ENCODE data around the gene FLT3.

The FLT3 gene

GRCh38 chr13:27967736-27968315, 132.6 kb downstream of the FLT3 start:
- TF ChIP-seq CTCF (IDR thresholded peaks at IDR 0.05) = no peak
- Histone ChIP-seq H3K27me3 (peaks cover 100% of the 10 kb centered on the region), H3K4me3 (ENCODE audit: low read depth in 1 of 2, low read length in 1 of 2) (no peak overlapping the region), H3K4me1 (ENCODE audit: control insufficient read depth in 1 of 2, insufficient read depth in 1 of 2, low read depth in 1 of 2, low read length in 1 of 2) (peaks cover 2 to 4% of the 10 kb centered on the region in 2 experiments), H3K27ac (no peak overlapping the region), H3K36me3 (no peaks in the 10 kb centered on the region), H3K9me3 (no peaks in the 10 kb centered on the region)

GRCh38 chr13:27967203-27967735, 133.1 kb downstream of the FLT3 start:
- Histone ChIP-seq H3K27ac (no peak overlapping the region), H3K4me1 (ENCODE audit: control insufficient read depth in 1 of 2, insufficient read depth in 1 of 2, low read depth in 1 of 2, low read length in 1 of 2) (peaks cover 2 to 4% of the 10 kb centered on the region in 2 experiments), H3K4me3 (ENCODE audit: low read depth in 1 of 2, low read length in 1 of 2) (no peak overlapping the region), H3K9me3 (no peaks in the 10 kb centered on the region), H3K36me3 (no peaks in the 10 kb centered on the region), H3K27me3 (peaks cover 100% of the 10 kb centered on the region)
- no peak for TF ChIP-seq CTCF (IDR thresholded peaks at IDR 0.05)

- no peak overlapping the region for H3K4me3 ChIP-seq (ENCODE audit: low read depth in 1 of 2, low read length in 1 of 2)
- H3K27me3 ChIP-seq = peaks cover 100% of the 10 kb centered on the region
- H3K9me3 ChIP-seq = no peaks in the 10 kb centered on the region
- H3K4me1 ChIP-seq (ENCODE audit: control insufficient read depth in 1 of 2, insufficient read depth in 1 of 2, low read depth in 1 of 2, low read length in 1 of 2) = peaks cover 2 to 4% of the 10 kb centered on the region in 2 experiments
- H3K27ac ChIP-seq = no peak overlapping the region
- H3K36me3 ChIP-seq = no peaks in the 10 kb centered on the region
- TF ChIP-seq CTCF (IDR thresholded peaks at IDR 0.05) = no peak
Measured at GRCh38 chr13:27966641-27967202, 133.7 kb downstream of the FLT3 start.

GRCh38 chr13:27965740-27966640, 134.4 kb downstream of the FLT3 start:
- no peaks in the 10 kb centered on the region for H3K9me3 ChIP-seq
- no peak overlapping the region for H3K4me3 ChIP-seq (ENCODE audit: low read depth in 1 of 2, low read length in 1 of 2)
- no peaks in the 10 kb centered on the region for H3K36me3 ChIP-seq
- H3K27me3 ChIP-seq = peaks cover 100% of the 10 kb centered on the region
- peaks cover 2 to 6% of the 10 kb centered on the region in 2 experiments for H3K4me1 ChIP-seq (ENCODE audit: control insufficient read depth in 1 of 2, insufficient read depth in 1 of 2, low read depth in 1 of 2, low read length in 1 of 2)
- H3K27ac ChIP-seq = no peak overlapping the region
- no peak for TF ChIP-seq CTCF (IDR thresholded peaks at IDR 0.05)

- Histone ChIP-seq H3K36me3 (no peaks in the 10 kb centered on the region), H3K4me3 (ENCODE audit: low read depth in 1 of 2, low read length in 1 of 2) (no peak overlapping the region), H3K27ac (no peak overlapping the region), H3K4me1 (ENCODE audit: control insufficient read depth in 1 of 2, insufficient read depth in 1 of 2, low read depth in 1 of 2, low read length in 1 of 2) (peaks cover 6 to 9% of the 10 kb centered on the region in 2 experiments), H3K9me3 (no peaks in the 10 kb centered on the region), H3K27me3 (peaks cover 100% of the 10 kb centered on the region)
- TF ChIP-seq CTCF (IDR thresholded peaks at IDR 0.05) = no peak
Measured at GRCh38 chr13:27965343-27965739, 135.0 kb downstream of the FLT3 start.

Data from neutrophil (primary cell).